Mucosa of rectum (tissue), 2 donors: ENCODE data around the gene EXOSC10.
"Not testable (repeated sequence)": the region's sequence is repeated elsewhere in the genome, so short reads cannot be mapped to it uniquely, and the experiment has no call there.

Source experiments
- H3K27ac ChIP-seq, 2 donors: one replicate each; pipeline ENCODE4 v1.7.0; 2013; ENCODE audit warnings: inconsistent platforms in 2 of 2, low read depth in 2 of 2, low read length in 2 of 2
- H3K27me3 ChIP-seq, 2 donors: one replicate each; pipeline ENCODE4 v1.7.0; 2013; ENCODE audit warnings: low read length in 2 of 2; ENCODE audit not compliant: control insufficient read depth in 2 of 2, insufficient read depth in 2 of 2
- H3K36me3 ChIP-seq, 2 donors: one replicate each; pipeline ENCODE4 v1.7.0; 2013; ENCODE audit warnings: low read length in 2 of 2; ENCODE audit not compliant: control insufficient read depth in 2 of 2, insufficient read depth in 2 of 2
- H3K4me1 ChIP-seq, 2 donors: one replicate each; pipeline ENCODE4 v1.7.0; 2013; ENCODE audit warnings: low read length in 2 of 2, mild to moderate bottlenecking in 1 of 2; ENCODE audit not compliant: control insufficient read depth in 2 of 2, insufficient read depth in 2 of 2
- H3K4me3 ChIP-seq, 2 donors: one replicate each; pipeline ENCODE4 v1.7.0; 2013; ENCODE audit warnings: low read length in 2 of 2
- H3K9ac ChIP-seq, 2 donors: one replicate each; pipeline ENCODE4 v1.7.0; 2013; ENCODE audit warnings: low read length in 2 of 2, low read depth in 1 of 2, mild to moderate bottlenecking in 1 of 2
- H3K9me3 ChIP-seq, 2 donors: one replicate each; pipeline ENCODE4 v1.7.0; 2013; ENCODE audit warnings: low read length in 2 of 2; ENCODE audit not compliant: control insufficient read depth in 2 of 2
- donor health status: healthy.
- donor health status: Normal muscosa, but diverticular disease.

The EXOSC10 gene

GRCh38 chr1:11023201-11023600 lies 76.5 kb downstream of the EXOSC10 start:
- H3K36me3 ChIP-seq: peaks cover 72 to 83% of the 10 kb centered on the region in 2 donors
- H3K4me3 ChIP-seq: no peak overlapping the region
- no peak overlapping the region for H3K27ac ChIP-seq
- no peaks in the 10 kb centered on the region for H3K27me3 ChIP-seq
- H3K9me3 ChIP-seq: no peaks in the 10 kb centered on the region
- no peaks in the 10 kb centered on the region for H3K4me1 ChIP-seq
- H3K9ac ChIP-seq: no peak overlapping the region

GRCh38 chr1:11019971-11020370 lies 79.7 kb downstream of the EXOSC10 start:
- no peak overlapping the region for H3K9ac ChIP-seq
- H3K4me1 ChIP-seq: no peaks in the 10 kb centered on the region
- H3K9me3 ChIP-seq: no peaks in the 10 kb centered on the region
- H3K36me3 ChIP-seq: peaks cover 76 to 80% of the 10 kb centered on the region in 2 donors
- H3K4me3 ChIP-seq: no peak overlapping the region
- H3K27ac ChIP-seq: no peak overlapping the region
- H3K27me3 ChIP-seq: no peaks in the 10 kb centered on the region

- not testable (repeated sequence) for H3K27me3 ChIP-seq, H3K9ac ChIP-seq, H3K9me3 ChIP-seq, H3K27ac ChIP-seq, H3K4me1 ChIP-seq, H3K4me3 ChIP-seq
- H3K36me3 ChIP-seq: peaks cover 76 to 78% of the 10 kb centered on the region in 2 donors
Observed at GRCh38 chr1:11019358-11019757, 80.3 kb downstream of the EXOSC10 start.
